HG03139 (cell line): ENCODE data around the gene SORCS1.
"Not testable (repeated sequence)": the region's sequence is repeated elsewhere in the genome, so short reads cannot be mapped to it uniquely, and the experiment has no call there.

Experiments
- ATAC-seq: cut with Tn5 transposase; IDR thresholded peaks from one replicate; pipeline ENCODE4 v1.9.1; 2021; ENCODE audit not compliant: unreplicated experiment

The SORCS1 gene

DNA sequence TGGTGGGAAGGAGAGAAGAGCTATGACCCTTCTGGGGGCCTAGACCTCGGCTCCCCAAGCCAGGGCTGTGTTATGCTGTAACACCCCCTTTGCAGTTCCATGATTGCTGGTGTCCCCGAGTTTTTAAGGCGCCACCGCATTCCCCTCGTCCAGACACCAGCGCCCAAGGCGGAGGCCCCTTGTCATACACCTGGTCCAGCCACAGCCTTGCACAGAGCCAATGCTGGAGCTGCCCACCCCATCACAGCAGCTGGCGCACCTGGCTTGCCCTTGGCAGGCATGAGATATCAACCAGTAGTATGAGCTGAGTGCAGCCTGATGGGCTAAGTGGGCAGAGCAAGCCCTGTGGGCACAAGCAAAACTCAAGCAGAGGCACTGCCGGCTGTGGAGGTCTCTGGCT, 209.4 kb downstream of the SORCS1 start:
- no peak for ATAC-seq

DNA sequence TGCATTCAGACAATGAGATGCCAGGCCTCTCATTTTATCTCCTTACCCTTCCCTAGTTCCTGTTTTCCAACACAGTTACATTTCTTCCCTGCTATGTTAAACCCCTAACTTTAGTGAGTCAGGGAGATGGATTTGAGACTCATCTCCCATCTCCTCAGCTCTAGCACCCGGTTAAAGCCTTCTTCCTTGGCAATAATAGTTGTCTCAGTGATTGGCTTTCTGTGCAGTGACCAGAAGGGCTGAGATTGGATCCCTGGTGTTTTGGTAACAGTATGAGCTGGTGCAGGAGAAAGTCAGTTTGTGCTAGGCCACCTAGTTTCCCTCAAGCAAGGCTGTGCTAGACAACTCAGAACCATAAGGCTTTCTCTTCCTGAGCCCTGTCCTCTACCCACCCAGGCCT, 212.5 kb downstream of the SORCS1 start:
- no peak for ATAC-seq

DNA sequence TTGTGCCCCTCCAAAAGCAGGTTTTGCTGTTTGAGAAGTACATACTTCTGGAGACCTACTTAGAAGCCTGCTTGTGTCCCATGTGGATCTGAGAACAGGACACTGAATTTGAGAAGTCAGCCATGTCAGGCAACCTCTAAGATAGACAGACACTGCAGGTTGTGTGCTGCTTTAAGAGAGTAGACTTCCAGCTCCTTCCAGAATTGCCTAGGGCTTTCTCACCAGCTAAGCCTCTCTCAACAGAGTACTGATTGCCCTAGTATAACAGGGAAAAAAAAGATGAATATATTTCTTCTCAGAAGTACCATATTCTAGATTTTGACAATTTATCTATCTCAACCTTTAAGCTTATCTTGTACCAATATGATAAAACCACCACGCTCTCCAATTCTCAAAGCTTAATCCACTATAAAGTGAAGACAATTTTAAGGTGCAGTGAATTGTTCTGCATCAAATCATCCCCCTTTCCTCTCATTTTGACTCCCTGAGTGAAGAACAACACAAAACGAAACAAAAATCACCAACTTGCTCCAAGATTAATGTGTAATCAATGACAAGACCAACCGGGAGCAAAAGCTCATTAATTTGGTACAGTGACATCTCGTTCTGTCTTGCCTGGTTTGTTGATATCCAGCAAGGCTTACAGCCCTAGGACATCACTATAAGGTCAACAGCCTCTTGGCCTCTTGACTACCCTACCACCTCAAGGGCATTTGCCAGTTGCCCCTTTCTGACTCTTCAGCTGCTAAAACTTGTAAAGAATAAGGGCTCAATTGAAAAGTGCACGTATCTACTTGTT, 214.6 kb downstream of the SORCS1 start:
- ATAC-seq, result no peak

DNA sequence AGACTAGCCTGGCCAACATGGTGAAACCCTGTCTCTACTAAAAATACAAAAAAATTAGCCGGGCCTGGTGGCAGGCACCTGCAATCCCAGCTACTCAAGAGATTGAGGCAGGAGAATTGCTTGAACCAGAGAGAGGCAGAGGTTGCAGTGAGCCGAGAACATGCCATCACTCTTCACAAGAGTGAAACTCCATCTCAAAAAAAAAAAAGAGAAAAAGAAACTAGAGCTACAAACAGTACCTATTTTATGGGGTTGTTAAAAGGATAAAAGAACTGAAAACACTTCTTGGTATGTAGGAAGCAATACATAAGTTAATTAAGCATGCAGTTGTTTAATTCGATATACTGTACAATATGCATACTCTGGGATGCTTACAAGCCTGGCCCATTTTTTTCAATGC, 216.9 kb downstream of the SORCS1 start:
- ATAC-seq, result no peak

GRCh38 chr10:106942035-106942662, 222.4 kb downstream of the SORCS1 start:
- ATAC-seq, result no peak

GRCh38 chr10:106941297-106942034, 223.0 kb downstream of the SORCS1 start:
- no peak for ATAC-seq

GRCh38 chr10:106938513-106938912, 226.0 kb downstream of the SORCS1 start:
- no peak for ATAC-seq

GRCh38 chr10:106935978-106936451, 228.5 kb downstream of the SORCS1 start:
- ATAC-seq, result peak; percentile 64

GRCh38 chr10:106931853-106932249, 232.7 kb downstream of the SORCS1 start:
- no peak for ATAC-seq

DNA sequence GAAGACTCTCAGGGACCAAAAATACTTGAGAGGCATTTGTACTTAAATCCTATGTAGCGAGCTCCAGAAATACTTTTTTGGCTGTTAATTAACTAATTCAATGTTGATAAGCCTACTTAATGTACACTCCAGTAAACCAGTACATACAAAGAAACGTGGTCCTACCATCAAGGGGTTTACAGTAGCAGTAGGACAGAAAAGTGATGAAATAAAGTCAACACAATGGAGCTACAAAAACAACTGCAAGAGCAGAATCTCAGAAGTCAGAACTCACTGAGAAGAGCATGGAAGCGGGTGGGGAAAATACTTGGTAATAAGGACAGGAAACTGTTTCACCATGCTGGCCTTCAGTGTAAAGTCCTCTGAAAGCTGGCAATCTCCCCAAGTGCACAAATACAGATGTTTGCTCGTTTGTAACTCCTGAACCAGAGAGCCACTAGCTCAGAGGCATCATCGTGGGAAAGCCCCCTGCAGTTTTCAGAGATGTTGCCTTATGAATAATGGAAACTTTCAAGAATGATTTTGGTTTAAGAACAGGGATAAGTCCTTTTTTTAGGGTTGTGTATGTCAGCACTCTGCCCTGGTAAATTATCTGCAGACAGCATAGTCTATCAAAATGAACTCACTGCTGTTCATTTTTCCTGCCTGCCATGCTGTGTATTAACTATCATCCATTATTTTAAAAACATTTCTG, 233.2 kb downstream of the SORCS1 start:
- peak; percentile 57 for ATAC-seq

DNA sequence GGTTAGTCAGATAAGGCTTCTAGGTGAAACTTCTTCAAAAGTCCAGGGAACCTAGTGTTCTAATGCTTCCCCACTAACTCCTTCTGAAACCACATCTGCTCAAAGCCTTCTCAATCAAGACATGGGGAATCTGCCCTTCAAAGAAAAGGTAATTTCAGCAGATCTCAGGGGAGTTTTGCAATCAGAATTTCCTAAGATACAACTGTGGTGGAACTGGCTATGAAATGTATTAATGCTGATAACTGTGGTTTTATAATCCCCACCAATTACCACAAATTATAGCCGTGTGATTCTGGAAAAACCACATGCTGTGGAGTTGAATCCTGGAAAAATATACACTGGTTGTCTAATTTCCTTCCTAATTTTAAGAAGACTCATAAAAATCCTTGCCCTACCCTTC, 233.8 kb downstream of the SORCS1 start:
- ATAC-seq, result no peak

GRCh38 chr10:106929291-106929895, 235.1 kb downstream of the SORCS1 start:
- no peak for ATAC-seq

- not testable (repeated sequence) for ATAC-seq
These were observed 236.4 kb downstream of the SORCS1 start for GRCh38 chr10:106928151-106928550.

DNA sequence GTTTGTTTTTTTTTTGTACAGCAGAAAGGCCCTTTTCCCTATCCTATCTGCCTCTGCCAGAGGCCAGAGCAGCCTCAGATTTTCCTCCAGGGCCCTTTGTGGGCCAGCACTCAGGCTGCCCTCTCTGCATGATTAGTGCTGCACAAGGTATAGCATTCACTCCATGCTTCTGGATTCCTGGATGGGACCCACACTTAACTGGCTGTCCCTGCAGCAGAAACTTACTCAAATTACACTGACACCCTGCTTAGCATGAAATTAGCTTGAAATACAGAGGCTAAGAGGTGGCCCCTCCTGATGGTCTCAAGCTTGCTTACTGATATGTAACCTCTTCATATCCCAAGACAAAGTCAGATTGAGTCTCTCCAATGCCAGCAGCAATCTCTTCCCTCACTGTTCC, 239.3 kb downstream of the SORCS1 start:
- no peak for ATAC-seq

DNA sequence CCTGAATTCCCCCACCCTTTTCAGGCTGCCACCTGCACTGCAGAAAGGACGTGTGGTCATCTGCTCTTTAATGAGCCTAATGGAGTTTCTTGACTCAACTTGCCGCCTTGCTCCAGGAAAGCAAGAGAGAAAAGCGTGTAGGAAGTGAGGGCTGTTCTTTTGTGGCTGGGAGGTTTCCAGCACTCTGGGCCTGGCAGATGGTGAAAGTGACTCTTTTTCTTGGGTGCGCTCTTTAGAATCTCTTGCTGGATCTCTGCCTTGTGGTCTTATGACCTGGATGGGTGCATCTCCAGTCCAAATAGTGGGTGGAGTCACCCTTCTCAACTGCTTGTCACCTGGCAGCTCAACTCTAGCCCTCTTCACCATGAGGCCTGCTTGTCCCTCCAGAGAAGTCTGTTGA, 244.0 kb downstream of the SORCS1 start:
- ATAC-seq, result no peak

GRCh38 chr10:106919871-106920282, 244.6 kb downstream of the SORCS1 start:
- peak; percentile 48 for ATAC-seq

GRCh38 chr10:106917452-106918055, 247.0 kb downstream of the SORCS1 start:
- no peak for ATAC-seq

DNA sequence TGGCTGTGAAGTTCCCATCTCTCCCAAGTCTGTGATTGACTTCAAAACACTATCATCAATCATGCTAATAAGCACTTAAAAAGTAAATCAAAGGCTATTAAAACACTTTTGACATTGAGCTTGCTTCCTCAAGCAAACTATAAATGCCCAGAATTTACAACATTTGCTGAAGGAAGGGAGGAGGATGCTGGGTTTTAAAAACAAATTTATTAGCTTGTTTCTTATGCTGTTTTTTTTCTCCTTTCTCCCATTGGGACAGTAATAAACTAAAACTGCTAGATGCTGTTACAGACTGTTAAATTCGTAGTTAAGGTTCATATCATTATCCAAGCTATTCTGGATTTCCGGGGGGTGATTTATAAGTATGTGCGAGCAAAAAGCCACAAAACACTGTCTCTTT, 250.5 kb downstream of the SORCS1 start:
- ATAC-seq, result no peak

DNA sequence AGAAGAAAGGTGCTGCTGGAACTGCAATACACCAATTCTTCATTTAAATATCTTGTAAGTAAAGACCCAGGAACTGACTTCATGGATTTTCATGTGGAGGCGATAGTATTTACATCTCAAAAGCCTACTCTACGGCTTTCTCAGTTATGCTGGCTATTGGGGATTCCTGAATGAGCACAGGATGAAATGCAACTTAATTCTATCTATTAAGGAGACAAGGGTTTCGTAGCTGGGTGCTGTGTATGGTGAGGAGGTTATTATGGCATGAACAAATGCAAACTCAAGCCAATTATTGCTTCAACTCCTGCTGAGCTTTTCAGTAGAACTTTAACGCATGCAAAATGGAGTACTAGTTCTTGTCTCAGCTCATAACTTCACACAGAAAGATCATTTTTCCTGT, 251.2 kb downstream of the SORCS1 start:
- ATAC-seq, result no peak

DNA sequence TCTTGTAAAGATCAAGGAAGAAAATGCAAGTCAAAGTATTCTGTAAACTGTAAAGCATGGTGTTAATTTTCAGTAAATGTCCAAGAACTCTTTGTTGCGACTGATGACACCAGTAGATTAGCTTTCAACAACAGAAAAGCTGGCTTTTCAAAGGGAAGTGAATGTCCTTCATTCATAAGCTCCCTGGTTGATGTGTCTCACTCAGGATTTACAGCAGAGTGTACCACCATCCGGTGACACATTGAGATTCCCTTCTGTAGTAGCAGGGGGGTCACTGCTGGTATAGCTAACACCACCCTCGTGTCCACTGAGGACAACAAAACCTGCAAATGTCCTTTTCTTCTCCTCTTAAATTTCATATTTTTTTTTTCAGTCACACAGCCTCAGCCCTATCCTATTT, 253.4 kb downstream of the SORCS1 start:
- no peak for ATAC-seq
